ENCODE measurements around the gene NTMT1.

GRCh38 chr9:129643706-129644105 lies 17.7 kb downstream of the NTMT1 start:
- TF ChIP-seq, protein P1, sequence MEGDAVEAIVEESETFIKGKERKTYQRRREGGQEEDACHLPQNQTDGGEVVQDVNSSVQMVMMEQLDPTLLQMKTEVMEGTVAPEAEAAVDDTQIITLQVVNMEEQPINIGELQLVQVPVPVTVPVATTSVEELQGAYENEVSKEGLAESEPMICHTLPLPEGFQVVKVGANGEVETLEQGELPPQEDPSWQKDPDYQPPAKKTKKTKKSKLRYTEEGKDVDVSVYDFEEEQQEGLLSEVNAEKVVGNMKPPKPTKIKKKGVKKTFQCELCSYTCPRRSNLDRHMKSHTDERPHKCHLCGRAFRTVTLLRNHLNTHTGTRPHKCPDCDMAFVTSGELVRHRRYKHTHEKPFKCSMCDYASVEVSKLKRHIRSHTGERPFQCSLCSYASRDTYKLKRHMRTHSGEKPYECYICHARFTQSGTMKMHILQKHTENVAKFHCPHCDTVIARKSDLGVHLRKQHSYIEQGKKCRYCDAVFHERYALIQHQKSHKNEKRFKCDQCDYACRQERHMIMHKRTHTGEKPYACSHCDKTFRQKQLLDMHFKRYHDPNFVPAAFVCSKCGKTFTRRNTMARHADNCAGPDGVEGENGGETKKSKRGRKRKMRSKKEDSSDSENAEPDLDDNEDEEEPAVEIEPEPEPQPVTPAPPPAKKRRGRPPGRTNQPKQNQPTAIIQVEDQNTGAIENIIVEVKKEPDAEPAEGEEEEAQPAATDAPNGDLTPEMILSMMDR (conservative IDR thresholded peaks at IDR 0.05; ENCODE audit: low read length) = no peak
- TF ChIP-seq EZH2phosphoT487 (IDR thresholded peaks at IDR 0.05; ENCODE audit: borderline replicate concordance) = no peak

All from Loucy (cell line).